Measurements from ENCODE around the gene HMGB4. TPM values are rescaled to one million over a fixed set of nuclear protein-coding genes. Genes with fewer than 3 reads are reported as not detected.
A peak's percentile ranks its signal among the peaks of the same experiment; 100 is the strongest.

The HMGB4 gene
- total RNA-seq, 1 donor from 2014 or later: not detected

DNA sequence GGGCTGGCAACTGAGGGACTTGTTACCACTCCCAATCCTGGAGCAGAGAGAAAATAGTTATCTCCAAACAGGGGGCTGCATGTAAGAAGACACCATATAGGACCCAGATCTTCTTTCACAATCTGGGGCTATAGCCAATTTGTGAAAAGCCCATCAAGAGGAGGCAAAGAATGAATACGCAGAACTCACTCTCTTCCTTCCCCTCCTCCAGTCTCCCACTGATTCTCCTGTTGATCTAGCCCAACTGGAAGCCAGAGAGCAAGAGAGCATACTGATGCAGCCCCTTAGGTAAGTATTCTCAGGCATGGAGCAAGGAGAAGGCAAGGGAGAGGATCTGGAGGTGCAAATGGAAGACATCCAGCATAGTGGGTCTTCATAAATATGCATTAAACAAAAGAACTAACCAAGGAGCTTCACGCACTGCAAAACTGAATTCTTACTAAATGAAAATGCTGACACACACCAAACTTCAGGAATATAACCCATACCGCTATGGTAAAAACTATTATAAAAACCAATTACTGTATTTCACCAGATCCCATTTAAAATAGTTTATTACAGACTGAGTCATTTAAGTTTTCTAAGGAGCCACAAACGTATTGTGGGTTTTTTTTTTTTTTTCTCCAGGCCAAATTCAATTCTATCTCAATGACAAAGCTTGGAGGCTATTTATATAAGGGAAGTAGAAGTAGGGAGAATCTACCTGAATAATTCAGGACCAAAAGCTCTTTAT, 15.5 kb upstream of the HMGB4 start:
- ATAC-seq: no peak

DNA sequence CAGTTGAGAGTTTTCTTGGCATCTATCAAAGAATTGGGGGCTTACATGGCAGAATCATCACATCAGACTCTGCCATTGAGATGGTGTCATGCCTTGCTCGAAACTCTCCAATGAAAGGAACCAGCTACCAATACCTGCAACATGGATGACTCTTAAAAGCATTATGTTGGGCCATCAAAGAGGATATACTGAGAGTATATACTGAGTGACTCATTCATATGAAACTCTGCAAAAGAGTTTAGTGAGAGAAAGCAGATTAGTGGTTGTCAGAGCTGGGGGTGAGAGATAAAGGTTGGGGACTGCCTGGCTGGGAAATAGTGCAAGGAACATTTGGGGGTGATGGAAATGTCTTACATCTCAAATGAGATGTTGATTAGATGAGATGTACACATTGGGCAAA, 14.7 kb upstream of the HMGB4 start:
- ATAC-seq: no peak

DNA sequence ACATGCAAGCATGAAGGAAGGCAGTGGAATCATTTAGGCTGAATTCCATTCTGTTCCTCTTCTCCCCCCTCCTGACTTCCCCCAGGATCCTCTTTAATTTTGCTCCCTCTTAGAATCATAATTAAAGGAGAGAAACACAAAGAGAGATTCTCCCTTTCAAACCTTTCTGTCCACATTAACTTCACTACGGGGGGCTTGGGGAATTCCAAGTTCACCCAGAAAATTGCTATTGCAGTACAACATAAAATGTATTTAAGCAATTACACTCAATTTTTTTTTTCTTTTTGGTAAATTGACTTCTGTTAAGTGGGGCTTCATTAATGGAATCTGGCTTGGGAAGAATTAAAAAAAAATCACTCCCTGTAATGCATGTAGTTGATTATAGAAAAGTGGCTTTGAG, 13.4 kb upstream of the HMGB4 start:
- no peak for ATAC-seq

DNA sequence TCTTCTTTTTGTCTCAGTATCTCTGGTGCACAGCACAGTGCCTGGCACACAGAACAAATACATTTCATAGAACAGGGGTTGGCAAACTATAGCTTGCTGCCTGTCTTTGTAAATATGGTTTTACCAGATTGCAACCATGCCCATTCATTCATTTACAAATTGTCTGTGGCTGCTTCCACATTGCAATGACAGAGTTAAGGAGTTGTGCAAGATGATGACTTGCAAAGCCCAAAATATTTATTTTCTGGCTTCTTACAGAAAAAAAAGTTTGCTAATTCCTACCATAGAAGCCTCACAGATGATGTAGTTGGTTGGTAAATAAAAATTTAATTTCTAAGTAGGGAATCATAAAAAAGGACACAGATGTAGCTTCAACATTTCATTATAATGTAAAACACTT, 11.2 kb upstream of the HMGB4 start:
- no peak for ATAC-seq

DNA sequence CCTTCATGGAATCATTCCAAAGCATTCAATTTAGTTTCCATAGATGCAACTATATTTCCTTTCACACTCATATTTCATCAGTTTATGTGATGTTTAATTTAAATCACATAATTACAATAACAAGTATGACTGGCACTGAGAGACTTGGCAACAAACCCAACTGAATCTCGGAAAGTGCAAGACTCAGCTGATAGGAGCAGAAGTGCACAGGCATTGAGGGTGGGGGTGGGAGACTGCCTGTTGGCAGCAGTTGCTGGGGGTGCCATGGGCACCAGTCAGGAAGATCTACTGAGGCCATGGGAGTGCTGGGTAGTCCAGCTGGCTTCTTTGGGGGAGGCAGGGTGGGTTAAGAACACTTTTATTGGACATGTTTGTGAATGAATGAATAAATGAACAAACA, 10.4 kb upstream of the HMGB4 start:
- ATAC-seq: no peak

DNA sequence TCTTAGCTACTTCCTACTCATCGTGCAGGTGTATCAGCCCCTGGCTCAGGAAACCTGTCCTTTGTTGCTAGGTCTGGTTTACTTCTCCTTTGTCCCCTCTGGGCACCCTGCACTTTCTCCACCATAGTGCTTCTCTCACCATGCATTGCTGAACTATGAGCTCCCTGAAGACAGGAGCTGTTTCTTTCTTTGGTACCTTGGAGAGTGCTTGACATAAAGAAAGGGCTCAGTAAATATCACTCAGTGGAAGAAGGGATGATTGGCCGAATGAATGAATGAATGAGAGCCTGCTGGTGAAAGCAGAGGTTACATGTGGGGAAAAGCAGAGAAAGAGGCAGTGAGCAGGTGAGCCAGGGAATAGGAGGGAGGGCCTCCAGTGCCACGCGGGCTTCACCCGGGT, 9.8 kb upstream of the HMGB4 start:
- no peak for ATAC-seq

DNA sequence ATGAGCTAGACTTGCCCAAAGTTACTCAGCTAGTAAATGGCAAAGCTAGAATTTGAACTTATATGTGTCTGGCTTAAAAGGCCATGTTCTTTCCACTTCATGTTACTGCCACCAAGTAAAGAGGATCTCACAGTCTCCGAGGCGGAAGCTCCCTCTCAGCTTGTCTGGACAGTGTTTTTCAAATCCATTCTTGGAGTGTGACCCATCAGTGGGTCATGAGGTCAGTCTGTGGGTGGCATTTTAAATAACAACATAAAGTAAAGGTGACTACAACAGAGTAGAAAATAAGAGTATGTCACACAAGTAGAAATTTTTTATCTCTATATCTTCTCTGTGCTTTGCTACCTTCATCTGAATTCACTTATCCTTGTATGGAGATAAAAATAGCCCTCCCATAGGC, 3.2 kb upstream of the HMGB4 start:
- no peak for ATAC-seq

DNA sequence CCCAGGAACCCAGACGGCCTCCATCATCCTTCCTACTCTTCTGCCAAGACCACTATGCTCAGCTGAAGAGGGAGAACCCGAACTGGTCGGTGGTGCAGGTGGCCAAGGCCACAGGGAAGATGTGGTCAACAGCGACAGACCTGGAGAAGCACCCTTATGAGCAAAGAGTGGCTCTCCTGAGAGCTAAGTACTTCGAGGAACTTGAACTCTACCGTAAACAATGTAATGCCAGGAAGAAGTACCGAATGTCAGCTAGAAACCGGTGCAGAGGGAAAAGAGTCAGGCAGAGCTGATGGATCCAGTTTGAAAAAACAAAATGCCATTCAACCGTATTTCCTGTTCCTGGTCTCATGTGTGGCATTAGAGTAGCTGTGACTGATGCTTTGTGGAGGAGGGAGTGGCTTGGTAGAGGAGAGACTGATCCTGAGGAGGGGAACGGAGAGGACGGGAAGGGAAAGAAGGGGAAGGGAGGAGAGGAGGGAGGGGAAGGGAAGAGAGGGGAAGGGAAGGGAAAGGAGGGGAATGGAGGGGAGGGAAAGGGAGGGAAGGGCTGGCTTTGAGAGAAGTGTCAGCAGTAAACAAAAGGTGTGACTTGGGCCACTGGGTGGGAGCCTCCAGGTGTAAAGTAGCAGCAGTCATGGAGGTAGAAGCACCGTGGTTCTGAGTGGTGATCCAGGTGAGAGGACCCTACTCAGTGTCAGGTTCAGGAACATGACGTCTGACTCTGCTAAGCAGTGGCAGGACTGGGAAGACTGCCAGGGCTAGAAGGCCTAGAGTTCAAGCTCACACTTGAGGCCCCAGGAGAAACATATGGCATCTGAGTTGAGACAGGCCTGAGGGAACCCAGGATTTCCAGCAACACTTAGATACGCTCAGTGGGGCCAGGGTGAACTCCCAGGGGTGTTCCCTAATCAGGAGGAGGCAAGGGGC, 846 bp downstream of the HMGB4 start:
- no peak for ATAC-seq

DNA sequence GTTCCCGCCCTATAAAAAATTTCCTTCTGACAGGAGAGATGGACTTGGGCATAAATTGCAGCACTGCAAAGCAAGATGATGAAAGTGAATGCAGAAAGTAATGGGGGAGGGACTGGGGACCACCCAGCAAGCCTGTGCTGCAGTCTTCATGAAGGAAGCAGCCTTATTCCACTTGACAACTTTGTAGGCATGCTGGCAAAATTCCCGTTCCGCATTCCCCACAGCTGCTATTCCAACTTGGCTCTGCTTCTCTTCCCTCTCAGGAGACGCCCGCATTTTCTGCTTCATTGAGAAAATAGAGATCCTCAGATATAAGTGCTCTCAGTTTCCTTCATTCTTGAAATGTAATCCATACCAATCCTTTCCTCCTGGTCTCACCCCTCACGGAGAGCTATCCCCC, 2.4 kb downstream of the HMGB4 start:
- ATAC-seq: no peak

DNA sequence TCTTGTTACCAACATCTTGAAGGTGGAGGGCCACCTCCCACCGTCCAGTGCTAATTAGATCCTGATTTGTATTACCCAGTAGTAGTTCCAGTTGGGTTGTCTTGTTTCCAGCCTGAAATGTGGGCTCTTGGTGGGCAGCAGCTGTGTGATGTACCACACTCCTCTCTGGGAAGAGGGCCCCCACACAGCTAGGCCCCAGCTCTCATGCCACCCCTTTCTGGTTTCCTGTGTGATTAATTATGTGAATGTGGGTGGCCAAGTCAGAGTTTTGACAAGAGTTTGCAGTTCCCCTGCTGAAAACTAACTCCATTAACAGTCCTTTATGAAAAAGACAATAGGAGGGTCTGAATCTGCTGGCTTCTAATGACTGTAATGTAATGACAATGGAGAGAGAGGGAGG, 3.8 kb downstream of the HMGB4 start:
- no peak for ATAC-seq

DNA sequence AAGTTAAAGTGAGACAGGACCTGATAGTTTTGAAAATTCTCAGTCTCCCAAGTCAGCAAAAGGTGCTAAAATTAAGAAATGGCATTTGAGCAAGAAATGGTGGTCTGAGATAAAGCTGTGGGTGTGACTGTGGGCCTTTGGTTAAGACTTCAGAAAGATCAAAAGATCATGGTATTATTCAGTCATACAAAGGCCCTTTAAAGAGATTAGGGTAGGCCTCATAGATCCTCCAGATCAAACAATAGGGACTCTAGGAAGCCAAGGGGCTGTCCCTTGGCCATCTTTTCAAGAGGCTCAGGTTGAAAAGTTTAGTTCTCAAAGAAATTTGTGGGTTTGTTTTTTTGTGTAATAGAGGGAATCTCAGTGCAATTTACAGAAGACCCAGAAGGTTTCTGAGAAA, 8.4 kb downstream of the HMGB4 start:
- no peak for ATAC-seq

DNA sequence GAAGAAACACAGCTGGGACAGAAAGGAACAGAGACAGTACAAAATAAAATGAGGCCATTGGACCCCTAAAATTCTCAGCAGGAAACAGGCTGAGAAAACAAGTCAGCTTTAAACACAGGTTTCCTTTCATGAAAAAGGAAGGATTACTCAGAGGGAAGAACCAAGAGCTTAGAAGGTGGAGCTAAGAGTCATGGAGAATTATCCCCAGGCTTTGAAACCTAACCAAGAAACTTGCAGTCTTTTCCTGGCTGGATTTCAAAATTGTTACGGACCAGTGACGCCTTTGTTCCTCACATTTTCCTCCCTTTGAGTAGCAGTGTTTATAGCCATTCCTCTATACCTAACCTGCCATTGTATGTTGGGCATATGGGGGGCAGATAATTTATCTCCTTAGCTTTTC, 8.8 kb downstream of the HMGB4 start:
- peak; percentile 68 for ATAC-seq

DNA sequence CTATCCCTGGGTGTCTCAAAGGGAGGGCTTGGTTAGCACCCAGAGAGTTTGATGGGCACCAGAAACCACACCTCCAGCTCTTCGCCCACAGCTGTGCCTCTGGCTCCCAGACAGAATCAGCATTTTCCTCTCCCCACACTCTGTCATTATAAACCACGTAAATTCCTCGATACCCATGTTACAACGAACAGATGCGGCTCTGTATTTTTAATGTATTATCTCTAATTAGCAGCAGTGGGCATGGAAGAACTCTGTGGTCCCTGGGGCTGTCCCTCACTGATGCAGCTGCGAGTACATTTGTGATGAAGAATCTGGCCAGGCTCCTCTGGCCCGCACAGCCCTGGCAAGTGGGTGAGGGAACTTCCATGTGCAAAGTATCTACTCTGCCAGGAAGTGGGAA, 10.8 kb downstream of the HMGB4 start:
- ATAC-seq: no peak

DNA sequence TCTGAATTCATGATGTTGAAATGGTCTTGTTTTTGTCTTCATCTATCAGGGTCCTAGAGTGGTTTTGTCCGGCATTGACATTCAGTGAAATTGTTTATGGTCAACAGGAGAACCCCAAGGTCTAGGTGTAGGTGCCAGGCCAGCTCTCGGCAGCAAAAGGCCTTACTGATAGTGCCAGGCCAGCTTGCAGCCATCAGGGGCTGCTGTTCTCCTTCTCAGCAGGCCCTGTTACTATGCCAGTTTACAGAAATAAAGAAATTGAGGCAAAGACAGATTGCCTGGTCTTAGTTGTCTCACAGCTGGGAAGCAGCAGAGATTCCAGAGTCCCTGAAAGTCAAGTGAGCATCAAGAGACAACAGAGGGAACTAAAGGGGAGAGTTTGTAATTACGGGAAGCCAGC, 12.0 kb downstream of the HMGB4 start:
- ATAC-seq: no peak

DNA sequence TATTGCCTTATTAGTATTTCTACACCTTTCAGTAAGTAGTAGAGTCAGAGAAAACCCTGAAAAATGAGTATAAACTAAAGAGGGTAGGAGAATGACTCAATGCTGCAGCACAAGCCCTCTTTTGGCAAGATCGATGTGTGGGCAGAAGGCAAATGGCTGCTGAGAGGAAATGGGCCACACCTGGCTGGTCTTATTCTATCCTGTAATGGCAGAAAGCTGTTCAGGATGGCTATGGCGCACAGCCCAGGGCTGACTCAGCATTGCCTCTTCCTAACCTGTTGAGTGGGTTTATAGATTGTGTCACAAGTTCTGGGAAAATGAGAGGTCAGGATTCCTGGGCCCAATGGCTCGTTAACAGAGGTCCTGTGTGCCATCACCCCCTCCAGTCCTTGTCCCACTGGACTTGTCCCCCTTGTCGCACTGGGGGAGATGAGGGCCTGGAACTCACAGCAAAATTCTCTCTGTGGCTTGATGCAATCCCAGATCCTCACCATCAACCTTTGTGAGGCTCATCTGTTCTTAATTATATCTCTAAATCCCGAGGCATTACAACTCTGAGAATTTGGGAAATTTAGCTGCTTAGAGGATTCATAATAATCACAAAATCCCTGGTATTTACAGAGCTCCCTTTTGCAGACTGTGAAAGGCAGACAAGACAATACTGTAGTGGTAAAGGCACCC, 13.2 kb downstream of the HMGB4 start:
- peak; percentile 94 for ATAC-seq

DNA sequence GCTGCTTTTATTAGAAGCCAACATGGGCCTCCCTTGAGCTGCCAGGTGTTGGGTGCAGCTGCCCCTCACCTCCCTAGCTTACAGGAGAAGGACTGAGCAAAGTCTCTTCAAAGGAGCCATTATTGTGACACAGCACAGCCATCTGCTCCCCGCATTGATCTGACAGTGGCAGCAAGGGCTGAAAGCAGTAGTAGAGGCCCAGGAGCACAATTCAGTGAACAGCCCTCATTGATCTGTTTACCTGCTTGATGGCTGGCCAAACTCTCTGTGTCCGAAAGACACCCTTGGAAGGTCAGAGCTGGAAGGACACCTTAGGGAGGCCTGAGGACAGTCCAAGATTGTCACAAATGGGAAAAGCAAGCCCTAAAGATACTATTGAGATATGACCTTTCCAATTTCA, 14.5 kb downstream of the HMGB4 start:
- no peak for ATAC-seq

DNA sequence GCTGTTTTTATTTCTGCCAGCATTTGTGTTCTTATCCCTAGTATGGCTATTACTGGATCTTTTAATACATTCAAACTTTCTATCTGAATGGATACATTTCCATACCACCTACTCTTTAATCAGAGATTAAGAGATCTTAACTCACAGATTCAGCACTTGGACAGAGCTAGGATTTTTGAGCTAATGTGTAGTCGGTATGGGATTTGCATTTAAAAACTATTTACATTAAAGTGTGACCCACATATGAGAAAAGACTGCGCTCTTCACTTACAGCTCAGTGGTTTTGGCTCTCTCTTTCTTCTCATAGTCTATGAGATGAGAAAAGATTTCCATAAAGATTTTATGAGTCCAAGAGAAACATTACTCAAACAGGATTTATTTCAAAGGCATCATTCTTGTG, 16.4 kb downstream of the HMGB4 start:
- no peak for ATAC-seq

DNA sequence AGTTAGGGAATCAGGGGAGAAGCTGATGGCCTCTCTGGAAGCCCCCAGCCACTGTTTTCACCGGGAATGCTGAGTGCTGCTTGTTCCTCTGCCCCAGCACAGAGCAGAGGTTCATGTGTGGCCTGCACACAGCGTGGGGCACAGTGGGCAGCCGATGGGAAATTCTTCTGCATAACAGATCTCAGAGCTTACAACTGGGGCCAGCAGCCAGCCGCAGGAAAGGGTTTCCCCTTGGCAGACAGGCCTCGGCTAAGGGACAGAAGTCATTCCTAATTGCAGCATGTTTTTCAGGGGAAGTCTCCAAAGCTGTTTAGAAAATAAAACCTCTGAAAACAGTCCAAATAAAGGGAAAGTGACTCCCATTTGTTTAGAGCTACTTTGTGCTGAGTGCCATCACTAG, 22.6 kb downstream of the HMGB4 start:
- no peak for ATAC-seq

DNA sequence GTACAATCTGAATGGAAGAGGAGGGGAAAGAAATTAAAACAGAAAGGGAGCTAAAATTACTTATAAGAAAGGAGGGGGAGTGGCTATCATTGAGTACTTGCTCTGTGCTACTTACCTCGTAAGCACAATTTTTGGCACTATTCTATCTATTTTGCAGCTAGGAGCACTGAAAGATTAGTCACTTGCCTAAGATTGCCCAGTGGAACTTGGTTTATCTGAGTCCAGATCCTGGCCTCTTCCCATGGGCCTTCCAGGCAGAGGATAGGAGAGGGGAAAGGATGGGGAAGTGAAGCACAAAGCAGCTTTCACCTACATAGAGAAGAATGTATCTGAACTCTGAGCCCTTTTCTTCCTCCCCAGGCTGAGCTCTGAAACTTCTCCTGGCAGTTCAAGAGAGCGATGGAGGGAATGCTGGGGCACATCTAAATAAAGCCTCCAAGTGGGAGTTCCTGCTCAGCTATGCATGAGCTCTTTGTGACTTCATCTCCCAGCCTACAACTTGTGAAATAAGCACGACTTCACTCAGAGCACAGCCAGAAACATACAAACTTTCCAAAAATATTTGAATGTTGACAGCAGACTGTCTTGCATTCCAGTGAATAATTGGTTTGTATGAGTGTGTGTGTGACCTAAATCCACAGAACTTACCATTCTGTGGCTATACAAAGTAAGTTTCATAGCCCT, 29.4 kb downstream of the HMGB4 start:
- no peak for ATAC-seq

DNA sequence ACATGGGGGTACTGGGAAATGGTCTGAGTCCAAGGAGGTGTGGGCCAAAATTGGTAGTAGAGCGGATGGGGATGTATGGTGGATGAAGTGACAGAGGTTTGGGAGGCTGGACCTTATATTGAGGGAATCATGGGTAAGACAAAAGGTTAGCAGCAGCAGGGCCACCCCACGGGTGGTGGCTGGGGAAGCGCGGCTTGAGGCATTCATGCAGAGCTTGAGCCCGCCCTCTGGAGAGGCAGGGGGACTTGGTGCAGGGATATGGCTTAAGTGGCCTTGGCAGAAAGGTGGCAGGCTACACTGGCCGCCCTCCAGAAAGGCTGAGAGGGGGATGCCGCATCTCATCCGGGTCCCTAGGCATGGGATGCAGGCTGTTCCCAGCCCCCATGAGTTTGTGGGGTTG, 31.5 kb downstream of the HMGB4 start:
- ATAC-seq: no peak

DNA sequence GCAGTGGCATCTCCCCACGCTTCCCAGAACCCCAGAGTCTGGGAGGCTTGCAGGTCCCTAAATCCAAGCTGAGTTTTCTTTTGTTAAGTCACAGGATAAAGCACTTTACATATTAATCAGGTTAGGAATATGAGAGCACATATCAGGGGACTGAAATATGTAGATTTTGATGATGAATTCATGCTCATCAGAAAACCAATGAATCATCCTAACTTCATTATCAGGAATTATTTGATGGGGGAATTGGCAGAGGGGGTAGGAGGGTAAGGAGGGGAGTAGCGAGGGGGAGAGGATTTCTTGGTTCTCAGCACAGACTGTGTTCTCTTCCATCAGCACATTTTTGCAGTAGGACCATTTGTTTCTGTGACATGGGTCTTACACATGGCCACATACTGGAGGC, 32.1 kb downstream of the HMGB4 start:
- ATAC-seq: no peak

DNA sequence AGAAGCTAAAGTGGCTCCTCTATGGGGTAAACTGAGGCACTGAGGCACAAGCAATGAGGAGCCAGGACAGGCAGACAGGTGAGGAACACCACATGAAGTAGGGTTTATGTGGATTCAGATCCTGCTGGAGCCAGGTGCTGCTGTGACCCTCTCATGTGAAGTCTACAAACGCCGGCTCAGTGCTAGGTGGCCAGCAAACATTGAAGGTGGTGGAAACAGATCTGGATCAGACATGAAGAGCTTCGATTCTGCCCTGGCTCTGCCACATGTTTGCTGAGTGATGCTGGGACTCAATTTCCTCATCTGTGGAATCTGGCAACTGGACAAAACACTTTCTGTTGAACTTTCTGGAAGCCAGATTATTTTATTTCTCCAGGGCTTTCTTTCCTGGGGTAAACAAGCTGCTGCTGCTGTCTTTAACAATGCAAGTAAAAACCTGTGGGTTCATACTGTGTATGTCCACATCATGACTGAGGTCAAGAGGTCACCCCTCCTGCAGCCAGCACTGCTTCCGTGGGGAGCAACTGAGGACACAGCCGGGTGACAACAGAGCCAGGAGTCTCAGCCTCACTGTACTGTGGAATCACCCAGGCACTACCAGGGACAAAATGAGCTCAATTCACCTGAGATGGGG, 33.3 kb downstream of the HMGB4 start:
- no peak for ATAC-seq
